PC-3 (cell line): ENCODE results near the gene CYP1B1. TPM values are rescaled to one million over a fixed set of nuclear protein-coding genes. Genes with fewer than 3 reads are reported as not detected.

Experiments
- ATAC-seq: fragments of 200-7000 bp; cut with Tn5 transposase; 2 replicates; pipeline ENCODE4 v1.9.1; 2020; ENCODE audit warnings: mild to moderate bottlenecking, moderate library complexity
- BruUV-seq: library from RNA; stranded (reverse); fragments of 400-500 nt; replicated peaks from 2 replicates; lab custom pipeline; 2021; lab: Mats Ljungman, UMichigan
- CTCF ChIA-PET: fragments of 300-600 bp; sonication (Branson Sonifier 250); formaldehyde crosslinking; loops from one replicate; lab custom pipeline; 2022; ENCODE audit warnings: antibody characterized with exemption; lab: Charles Lee
- POLR2A ChIA-PET: fragments of 300-600 bp; sonication (Branson Sonifier 250); formaldehyde crosslinking; loops from one replicate; lab custom pipeline; 2022; ENCODE audit warnings: antibody characterized with exemption; ENCODE audit not compliant: unreplicated experiment; lab: Charles Lee
- DNase-seq: peaks from one replicate; pipeline ENCODE4 v3.0.0-alpha.2; 2015
- H2AFZ ChIP-seq: fragments of 300-600 bp; sonication (generic); 2 replicates; pipeline ENCODE4 v1.6.0; 2016; ENCODE audit warnings: antibody characterized with exemption, low read length
- H3F3A ChIP-seq: fragments of 300-600 bp; sonication (generic); one replicate; pipeline ENCODE4 v1.6.0; 2017; ENCODE audit warnings: antibody characterized with exemption, low read length, control low read depth, mild to moderate bottlenecking; ENCODE audit not compliant: unreplicated experiment
- H3K27ac ChIP-seq: fragments of 300-600 bp; sonication (generic); 2 replicates; pipeline ENCODE4 v1.5.1; 2016; ENCODE audit warnings: mild to moderate bottlenecking, low read length
- H3K27me3 ChIP-seq: fragments of 300-600 bp; sonication (generic); 2 replicates; pipeline ENCODE4 v1.6.1; 2016; ENCODE audit warnings: low read length, mixed read lengths
- H3K36me3 ChIP-seq: fragments of 300-600 bp; sonication (generic); 2 replicates; pipeline ENCODE4 v1.6.1; 2016; ENCODE audit warnings: low read depth, mixed run types, low read length, mixed read lengths
- H3K4me1 ChIP-seq: fragments of 300-600 bp; sonication (generic); 2 replicates; pipeline ENCODE4 v1.5.1; 2016; ENCODE audit warnings: low read length; ENCODE audit not compliant: insufficient read depth
- H3K4me2 ChIP-seq: fragments of 300-600 bp; sonication (generic); 2 replicates; pipeline ENCODE4 v1.6.0; 2016; ENCODE audit warnings: low read length
- H3K4me3 ChIP-seq: fragments of 300-600 bp; sonication (generic); 2 replicates; pipeline ENCODE4 v1.5.1; 2016; ENCODE audit warnings: mild to moderate bottlenecking, low read length, mixed read lengths
- H3K79me2 ChIP-seq: fragments of 300-600 bp; sonication (generic); 2 replicates; pipeline ENCODE4 v1.6.1; 2017; ENCODE audit warnings: low read length, mixed read lengths
- H3K9ac ChIP-seq: fragments of 300-600 bp; sonication (generic); 2 replicates; pipeline ENCODE4 v1.6.0; 2016; ENCODE audit warnings: mild to moderate bottlenecking, low read length
- H3K9me2 ChIP-seq: fragments of 300-600 bp; sonication (generic); replicated peaks from 2 replicates; pipeline ENCODE4 v1.6.1; 2016; ENCODE audit warnings: mixed run types, low read length, mixed read lengths
- H3K9me3 ChIP-seq: fragments of 300-600 bp; sonication (generic); 2 replicates; pipeline ENCODE4 v1.6.1; 2016; ENCODE audit warnings: low read length, mixed read lengths
- H4K20me1 ChIP-seq: fragments of 300-600 bp; sonication (generic); 2 replicates; pipeline ENCODE4 v1.6.1; 2016; ENCODE audit warnings: low read length, mixed read lengths
- EZH2 ChIP-seq: fragments of 300-600 bp; sonication (generic); IDR thresholded peaks from one replicate; pipeline ENCODE4 v1.6.1; 2017; ENCODE audit warnings: antibody characterized with exemption, mild to moderate bottlenecking, low read length; ENCODE audit not compliant: unreplicated experiment
- EZH2phosphoT487 ChIP-seq: fragments of 300-600 bp; sonication (generic); IDR thresholded peaks from 2 replicates; pipeline ENCODE4 v1.6.1; 2018; ENCODE audit warnings: mild to moderate bottlenecking, antibody characterized with exemption, low read length, borderline replicate concordance
- intact Hi-C: fragments of 100-400 bp; cut with micrococcal nuclease; formaldehyde crosslinking; loops from 2 replicates; pipeline ENCODE4 v1.9.0; 2023
- total RNA-seq: library from RNA; depleted of rRNA; stranded (reverse); fragments of >200 nt; gene quantifications from 2 replicates; pipeline ENCODE4 v1.2.3, GENCODE V29; 2014
- TF ChIP-seq, protein P1 (sequence below): fragments of 300-600 bp; sonication (generic); conservative IDR thresholded peaks from 2 replicates; pipeline ENCODE4 v1.5.1; 2017; ENCODE audit warnings: antibody characterized with exemption, low read depth, mild to moderate bottlenecking, low read length

CYP1B1 gene
- total RNA-seq, 1 experiment from 2014 or later: 37.2 TPM

DNA sequence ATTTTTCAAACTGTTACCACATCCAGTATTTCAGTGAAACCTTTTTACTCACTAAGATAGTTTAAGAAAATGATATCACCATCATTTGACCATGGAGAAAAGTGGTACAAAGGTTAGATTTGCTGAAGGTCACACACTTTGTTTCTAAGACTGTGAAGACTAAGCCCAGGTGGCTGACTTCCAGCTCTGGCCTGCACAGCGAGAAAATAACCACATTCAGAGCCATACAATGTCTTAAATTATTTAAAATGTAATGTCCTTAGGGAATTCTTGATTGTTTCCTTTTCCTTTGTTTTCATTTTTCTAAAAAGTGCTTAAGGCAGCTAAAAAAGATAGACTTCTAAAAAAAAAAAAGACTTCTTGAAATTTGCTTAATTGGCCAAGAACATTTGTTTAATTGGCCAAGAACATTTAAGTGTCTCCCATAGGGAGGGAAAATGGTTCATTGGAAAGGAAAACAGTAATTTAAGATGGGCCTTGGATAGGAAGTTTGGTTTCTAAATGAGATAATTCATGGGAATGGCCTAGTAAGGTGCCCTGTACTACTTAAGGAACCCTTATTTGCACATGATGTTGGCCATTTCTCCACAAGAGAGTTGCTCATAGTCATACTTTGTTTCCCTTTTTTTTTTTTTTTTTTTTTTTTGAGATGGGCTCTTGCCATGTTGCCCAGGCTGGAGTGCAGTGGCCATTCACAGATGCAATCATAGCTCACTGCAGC is 45.2 kb downstream of the CYP1B1 start:
- Histone ChIP-seq H3K4me2 (no peak overlapping the region), H3K79me2 (no peaks in the 10 kb centered on the region), H3K36me3 (no peaks in the 10 kb centered on the region), H3F3A (no peaks in the 10 kb centered on the region), H2AFZ (no peak overlapping the region), H3K9me2 (no peaks in the 10 kb centered on the region), H3K9ac (no peak overlapping the region), H3K4me1 (no peaks in the 10 kb centered on the region), H3K4me3 (no peak overlapping the region), H4K20me1 (no peaks in the 10 kb centered on the region), H3K27me3 (0 out of 2 replicates have a peak, but pooled peaks cover 3% of the 10 kb centered on the region), H3K9me3 (no peaks in the 10 kb centered on the region), H3K27ac (no peak overlapping the region)
- ChIA-PET CTCF (no interaction called here), POLR2A (no interaction called here)
- no peak for TF ChIP-seq EZH2
- intact Hi-C loops: no loop called here
- no TSS peak for BruUV-seq
- ATAC-seq: no peak
- no peak for DNase-seq

DNA sequence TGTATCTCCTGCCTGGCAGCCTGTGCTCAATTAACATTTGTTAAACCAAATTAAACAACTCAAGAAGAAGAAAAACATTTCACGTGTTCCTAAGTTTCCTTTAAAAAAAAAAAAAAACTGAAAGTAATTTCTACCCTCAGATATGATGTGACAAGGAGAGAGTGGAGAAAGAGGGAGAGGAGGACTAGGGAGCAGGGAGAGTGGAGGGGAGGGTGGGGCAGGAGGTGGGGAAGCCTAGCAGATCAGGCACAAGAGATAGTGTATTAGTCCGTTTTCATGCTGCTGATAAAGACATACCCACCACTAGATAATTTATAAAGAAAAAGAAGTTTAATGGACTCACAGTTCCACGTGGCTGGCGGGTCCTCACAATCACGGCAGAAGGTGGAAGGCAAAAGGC is 46.4 kb downstream of the CYP1B1 start:
- intact Hi-C loops: no loop called here
- POLR2A ChIA-PET: no interaction called here
- no TSS peak for BruUV-seq

DNA sequence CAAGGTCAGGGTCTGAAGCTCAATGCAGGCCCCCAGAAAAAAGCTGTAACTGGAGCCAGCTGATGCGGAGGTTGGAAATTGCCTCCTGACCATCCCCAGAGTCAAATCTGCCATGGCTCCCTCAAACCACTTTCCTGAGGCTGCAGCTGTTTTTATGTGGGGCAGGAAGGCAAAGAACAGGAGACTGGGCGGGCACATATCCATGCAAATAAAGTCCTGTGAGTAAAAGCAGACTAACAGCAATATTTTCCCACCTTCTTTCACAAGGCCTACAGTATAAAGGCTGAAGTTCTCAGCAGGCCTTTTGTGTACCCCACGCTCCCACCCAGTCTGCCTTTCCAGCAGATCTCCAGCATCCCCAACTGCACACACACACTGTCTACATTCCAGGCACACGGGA is 47.1 kb downstream of the CYP1B1 start:
- no peaks in the 10 kb centered on the region for H3F3A ChIP-seq
- no peak overlapping the region for H3K4me3 ChIP-seq
- ATAC-seq (no peak), DNase-seq (no peak)
- H3K9me2 ChIP-seq: no peaks in the 10 kb centered on the region
- H3K4me2 ChIP-seq: no peak overlapping the region
- intact Hi-C loops: no loop called here
- BruUV-seq: no TSS peak
- H3K27me3 ChIP-seq: no peaks in the 10 kb centered on the region
- no peaks in the 10 kb centered on the region for H3K79me2 ChIP-seq
- no peak overlapping the region for H2AFZ ChIP-seq
- H3K9ac ChIP-seq: no peak overlapping the region
- TF ChIP-seq, protein P1, sequence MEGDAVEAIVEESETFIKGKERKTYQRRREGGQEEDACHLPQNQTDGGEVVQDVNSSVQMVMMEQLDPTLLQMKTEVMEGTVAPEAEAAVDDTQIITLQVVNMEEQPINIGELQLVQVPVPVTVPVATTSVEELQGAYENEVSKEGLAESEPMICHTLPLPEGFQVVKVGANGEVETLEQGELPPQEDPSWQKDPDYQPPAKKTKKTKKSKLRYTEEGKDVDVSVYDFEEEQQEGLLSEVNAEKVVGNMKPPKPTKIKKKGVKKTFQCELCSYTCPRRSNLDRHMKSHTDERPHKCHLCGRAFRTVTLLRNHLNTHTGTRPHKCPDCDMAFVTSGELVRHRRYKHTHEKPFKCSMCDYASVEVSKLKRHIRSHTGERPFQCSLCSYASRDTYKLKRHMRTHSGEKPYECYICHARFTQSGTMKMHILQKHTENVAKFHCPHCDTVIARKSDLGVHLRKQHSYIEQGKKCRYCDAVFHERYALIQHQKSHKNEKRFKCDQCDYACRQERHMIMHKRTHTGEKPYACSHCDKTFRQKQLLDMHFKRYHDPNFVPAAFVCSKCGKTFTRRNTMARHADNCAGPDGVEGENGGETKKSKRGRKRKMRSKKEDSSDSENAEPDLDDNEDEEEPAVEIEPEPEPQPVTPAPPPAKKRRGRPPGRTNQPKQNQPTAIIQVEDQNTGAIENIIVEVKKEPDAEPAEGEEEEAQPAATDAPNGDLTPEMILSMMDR: no peak
- TF ChIP-seq EZH2phosphoT487: no peak
- TF ChIP-seq EZH2: no peak
- ChIA-PET CTCF (no interaction called here), POLR2A (no interaction called here)
- no peaks in the 10 kb centered on the region for H4K20me1 ChIP-seq
- no peak overlapping the region for H3K27ac ChIP-seq
- no peaks in the 10 kb centered on the region for H3K4me1 ChIP-seq
- H3K36me3 ChIP-seq: no peaks in the 10 kb centered on the region
- no peaks in the 10 kb centered on the region for H3K9me3 ChIP-seq

More for the DNA sequence above, 46.4 kb downstream of the CYP1B1 start:
- Histone ChIP-seq H3K9me3 (no peaks in the 10 kb centered on the region), H3F3A (no peaks in the 10 kb centered on the region), H3K36me3 (no peaks in the 10 kb centered on the region), H3K4me2 (no peak overlapping the region), H3K27me3 (no peaks in the 10 kb centered on the region), H3K9me2 (no peaks in the 10 kb centered on the region), H4K20me1 (no peaks in the 10 kb centered on the region), H3K4me1 (no peaks in the 10 kb centered on the region), H3K4me3 (no peak overlapping the region), H3K79me2 (no peaks in the 10 kb centered on the region), H2AFZ (no peak overlapping the region), H3K27ac (no peak overlapping the region), H3K9ac (no peak overlapping the region)
- no peak for DNase-seq
- ATAC-seq: no peak
- CTCF ChIA-PET: no interaction called here
- TF ChIP-seq EZH2phosphoT487 (no peak), EZH2 (no peak)
- TF ChIP-seq, protein P1: no peak
